Umbilical cord (tissue), 2 donors: ENCODE measurements around the gene PIK3CG. TPM values are rescaled to one million over a fixed set of nuclear protein-coding genes. Genes with fewer than 3 reads are reported as not detected.
"Not testable (repeated sequence)": the region's sequence is repeated elsewhere in the genome, so short reads cannot be mapped to it uniquely, and the experiment has no call there.

Experiments used
- DNase-seq: peaks from one replicate; pipeline ENCODE4 v3.0.0-alpha.2; 2015; ENCODE audit warnings: low spot score
- total RNA-seq: library from RNA; depleted of rRNA; stranded (reverse); fragments of >200 nt; gene quantifications from one replicate; pipeline ENCODE4 v1.2.3, GENCODE V29; 2014; ENCODE audit warnings: low replicate concordance; ENCODE audit not compliant: insufficient read depth

The PIK3CG gene
- total RNA-seq, 1 donor from 2014 or later, result 10.6 TPM

- not testable (repeated sequence) for DNase-seq
These were observed 73.0 kb downstream of the PIK3CG start for GRCh38 chr7:106938122-106938521.

GRCh38 chr7:106938803-106939202, 73.7 kb downstream of the PIK3CG start:
- no peak for DNase-seq

DNA sequence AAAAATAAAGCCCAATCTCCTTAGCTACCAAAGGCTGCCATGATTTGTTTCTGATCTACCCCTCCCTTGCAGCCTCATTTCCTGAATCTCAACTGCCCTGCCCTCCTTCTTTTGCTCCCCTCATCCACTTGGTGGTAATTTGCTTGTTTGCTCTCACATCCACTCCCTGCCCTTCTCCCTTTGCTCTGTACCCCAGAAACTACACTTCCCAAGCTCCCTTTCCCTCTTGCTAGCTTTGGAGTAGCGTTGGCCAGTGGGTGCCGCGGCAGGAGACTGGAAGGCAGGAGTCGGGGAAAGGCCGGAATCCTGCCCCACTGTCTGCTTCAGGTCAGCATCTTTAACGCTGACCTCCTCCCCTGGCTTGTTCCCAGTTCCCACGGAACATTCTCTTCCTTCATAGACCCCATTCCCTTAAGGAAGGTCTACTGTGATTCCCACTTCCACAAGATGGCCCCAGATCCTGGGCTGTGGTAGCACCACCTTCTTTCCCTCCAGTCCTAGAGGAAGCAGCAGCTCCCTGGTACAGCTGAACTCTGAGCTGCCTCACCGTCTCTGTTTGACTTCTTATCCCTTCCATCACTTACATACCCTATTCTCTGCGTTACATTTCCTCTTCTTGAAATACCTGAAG, 79.1 kb downstream of the PIK3CG start:
- no peak for DNase-seq

DNA sequence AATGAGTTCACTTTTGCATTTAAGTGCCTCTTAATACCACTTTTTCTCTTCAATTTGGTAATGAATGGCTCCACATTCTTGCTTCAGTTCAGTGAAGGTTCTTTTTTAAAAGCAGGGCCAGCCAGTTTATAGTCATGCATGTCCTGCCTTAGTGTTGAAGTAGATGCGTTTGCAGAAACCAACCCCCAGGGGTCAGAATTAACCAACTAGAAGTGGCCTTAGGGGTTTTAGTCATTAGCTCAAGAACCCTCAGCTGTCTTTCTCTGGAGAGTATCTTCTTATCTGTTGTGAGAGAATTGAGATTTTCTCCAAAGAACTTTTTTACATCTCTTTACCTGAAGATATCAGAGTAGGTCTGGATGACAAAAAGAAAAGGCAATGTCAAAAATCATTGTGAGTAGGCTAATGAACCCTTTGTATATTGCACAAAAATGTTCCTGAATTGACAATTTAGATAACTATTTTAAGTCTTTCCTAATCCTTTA, 82.2 kb downstream of the PIK3CG start:
- peak; percentile 75 for DNase-seq

DNA sequence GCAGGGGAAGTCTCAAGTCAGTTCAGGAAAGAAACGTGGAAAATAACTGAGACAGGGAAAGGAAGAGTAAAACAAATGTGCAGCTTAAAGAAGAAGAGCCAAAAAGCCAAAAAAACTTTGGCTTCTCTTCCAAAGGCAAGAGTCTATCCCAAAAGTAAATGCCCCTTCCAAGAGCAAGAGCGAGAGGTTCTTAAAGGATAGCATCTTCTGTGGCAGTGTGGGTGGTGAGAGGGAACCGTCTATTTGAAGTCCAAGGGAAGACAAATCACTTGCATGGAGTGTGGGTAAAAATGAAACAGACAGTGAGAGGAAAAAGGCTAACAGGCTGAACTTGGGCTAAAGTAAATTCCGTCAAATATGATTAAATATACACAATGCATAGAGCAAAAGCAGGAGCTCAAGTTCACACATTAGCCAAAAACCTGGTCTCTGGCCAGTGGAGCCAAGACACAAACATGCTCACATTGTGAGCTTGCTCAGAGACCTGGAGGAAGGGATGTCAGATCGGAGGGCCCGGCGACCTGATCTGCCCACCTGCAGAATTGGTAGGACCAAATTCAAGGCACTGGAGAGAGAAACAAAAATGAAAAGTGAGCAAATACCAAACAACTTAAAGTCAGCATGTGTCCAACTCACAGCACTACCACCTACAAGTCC, 87.0 kb downstream of the PIK3CG start:
- no peak for DNase-seq

GRCh38 chr7:106952658-106953231, 87.7 kb downstream of the PIK3CG start:
- peak; percentile 60 for DNase-seq

DNA sequence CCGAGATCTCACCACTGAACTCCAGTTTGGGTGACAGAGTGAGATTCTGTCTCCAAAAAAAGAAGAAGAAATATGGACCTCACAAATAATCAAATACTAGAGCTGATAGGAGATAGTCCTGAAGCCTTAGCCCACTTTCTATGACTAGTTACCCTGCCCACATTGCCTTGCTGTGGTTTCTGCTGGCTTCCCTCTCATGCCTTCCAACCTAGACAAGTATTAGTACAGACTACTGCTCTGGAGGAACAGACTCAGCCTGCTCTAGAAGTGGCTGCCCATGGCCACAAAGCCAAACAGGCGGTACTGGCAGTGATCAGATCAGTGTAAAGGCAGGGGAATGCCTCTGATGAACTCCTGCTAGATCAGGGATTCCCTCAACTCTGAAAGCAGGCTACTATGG, 89.8 kb downstream of the PIK3CG start:
- DNase-seq, result no peak

DNA sequence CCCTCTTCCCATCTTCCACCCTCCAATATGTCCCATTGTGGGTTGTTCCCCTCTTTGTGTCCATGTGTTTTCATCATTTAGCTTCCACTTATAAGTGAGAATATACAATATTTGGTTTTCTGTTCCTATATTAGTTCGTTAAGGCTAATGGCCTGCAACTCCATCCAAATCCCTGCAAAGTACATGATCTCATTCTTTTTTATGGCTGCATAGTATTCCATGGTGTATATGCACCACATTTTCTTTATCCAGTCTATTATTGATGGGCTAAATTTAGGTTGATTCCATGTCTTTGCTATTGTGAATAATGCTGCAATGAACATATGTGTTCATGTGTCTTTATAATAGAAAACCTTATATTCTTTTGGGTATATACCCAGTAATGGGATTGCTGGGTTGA, 90.8 kb downstream of the PIK3CG start:
- not testable (repeated sequence) for DNase-seq

Other genes starting within 250 kb of the PIK3CG start
- 28.9 TPM for gene CCDC71L, start 204.1 kb upstream of the PIK3CG start, total RNA-seq
- gene PRKAR2B, start 179.4 kb downstream of the PIK3CG start, total RNA-seq, result 5.8 TPM